K562 (cell line): ENCODE data around the gene TRIM33. TPM values are rescaled to one million over a fixed set of nuclear protein-coding genes. Genes with fewer than 3 reads are reported as not detected.

Experiments used
- ATAC-seq: fragments of 200-7000 bp; cut with Tn5 transposase; 3 replicates; pipeline ENCODE4 v1.9.1; 2020; ENCODE audit warnings: moderate library complexity
- BruUV-seq: library from RNA; stranded (reverse); fragments of 400-500 nt; replicated peaks from 2 replicates; lab custom pipeline; 2021; lab: Mats Ljungman, UMichigan
- CTCF ChIA-PET: fragments of 300-600 bp; formaldehyde crosslinking; extraction: SDS; loops from one replicate; lab custom pipeline; 2021; ENCODE audit warnings: low intra/inter-chr PET ratio; lab: Yijun Ruan, JAX
- POLR2A ChIA-PET: fragments of 300-600, 350-650 bp; sonication (Branson Sonifier 250); formaldehyde crosslinking; extraction: SDS; loops from one replicate; lab custom pipeline; 2021; ENCODE audit warnings: antibody characterized with exemption, inconsistent platforms; lab: Yijun Ruan, JAX
- DNase-seq, 4 experiments: peaks; one replicate each; pipeline versions ENCODE4 v3.0.0 to v3.0.0-alpha.2; 2011 to 2018; ENCODE audit warnings: low spot score in 3 of 4, mixed read lengths in 3 of 4; ENCODE audit errors: extremely low read depth in 1 of 4
- FAIRE-seq: peaks from 2 replicates; lab custom pipeline; 2011; peaks lifted over from hg19 to GRCh38; lab: Jason Lieb, UNC
- H2AFZ ChIP-seq: 2 replicates; pipeline ENCODE4 v1.6.0; 2011; ENCODE audit warnings: low read depth, low read length, control low read depth, inconsistent platforms
- H3K27ac ChIP-seq: fragments of 200-600 bp; 3 replicates; pipeline ENCODE4 v1.8.0; 2011; ENCODE audit warnings: low read depth, mild to moderate bottlenecking, control low read depth, inconsistent platforms, low read length, moderate library complexity, mixed read lengths; ENCODE audit errors: extremely low read depth
- H3K27me3 ChIP-seq, 2 experiments: fragments of 300-600 bp in 1 of 2; 2 replicates in 1 of 2; 3 replicates in 1 of 2; pipeline versions ENCODE4 v1.6.0 to v1.8.0; 2011; ENCODE audit warnings: inconsistent platforms in 2 of 2, low read length in 2 of 2, mild to moderate bottlenecking in 1 of 2, mixed read lengths in 1 of 2, moderate library complexity in 1 of 2; ENCODE audit not compliant: control insufficient read depth in 2 of 2, insufficient read depth in 2 of 2
- H3K36me3 ChIP-seq: fragments of 300-600 bp; 3 replicates; pipeline ENCODE4 v1.8.0; 2011; ENCODE audit warnings: mild to moderate bottlenecking, low read length, inconsistent platforms; ENCODE audit not compliant: control insufficient read depth, insufficient read depth
- H3K4me1 ChIP-seq, 2 experiments: fragments of 200-600 bp in 1 of 2; replicated peaks in 1 of 2; 2 replicates in 1 of 2; 3 replicates in 1 of 2; pipeline versions ENCODE4 v1.5.1 to v1.8.0; 2011; ENCODE audit warnings: inconsistent platforms in 2 of 2, low read length in 2 of 2, mild to moderate bottlenecking in 1 of 2, mixed read lengths in 1 of 2, moderate library complexity in 1 of 2; ENCODE audit not compliant: control insufficient read depth in 2 of 2, insufficient read depth in 2 of 2
- H3K4me2 ChIP-seq: 2 replicates; pipeline ENCODE4 v1.6.1; 2011; ENCODE audit warnings: low read length, control low read depth, inconsistent platforms, mixed read lengths; ENCODE audit not compliant: insufficient read depth
- H3K4me3 ChIP-seq: fragments of 200-600 bp; sonication (generic), shearing (Covaris generic); 2 replicates; pipeline ENCODE4 v1.5.1; 2016; ENCODE audit warnings: control low read depth, inconsistent platforms
- H3K79me2 ChIP-seq: fragments of 200-600 bp; 3 replicates; pipeline ENCODE4 v1.8.0; 2011; ENCODE audit warnings: low read length, inconsistent platforms; ENCODE audit not compliant: control insufficient read depth, insufficient read depth
- H3K9ac ChIP-seq, 2 experiments: 2 replicates each; pipeline versions ENCODE4 v1.6.0 to v1.6.1; 2011; ENCODE audit warnings: low read depth in 2 of 2, low read length in 2 of 2, control low read depth in 1 of 2, inconsistent platforms in 1 of 2, mild to moderate bottlenecking in 1 of 2, mixed read lengths in 1 of 2; ENCODE audit not compliant: insufficient read depth in 1 of 2
- H3K9me1 ChIP-seq: one replicate; pipeline ENCODE4 v1.6.0; 2011; ENCODE audit warnings: inconsistent platforms, mild to moderate bottlenecking, low read length, moderate library complexity; ENCODE audit not compliant: control insufficient read depth, insufficient read depth
- H3K9me3 ChIP-seq: replicated peaks from 2 replicates; pipeline ENCODE4 v1.5.1; 2011; ENCODE audit warnings: low read depth, low read length, inconsistent platforms; ENCODE audit not compliant: control insufficient read depth, insufficient read depth
- H4K20me1 ChIP-seq: replicated peaks from 2 replicates; pipeline ENCODE4 v1.6.1; 2011; ENCODE audit warnings: low read length, inconsistent platforms, mixed read lengths; ENCODE audit not compliant: control insufficient read depth, insufficient read depth
- BRF2 ChIP-seq: IDR thresholded peaks from 3 replicates; pipeline ENCODE4 v1.6.1; 2011; ENCODE audit warnings: borderline replicate concordance, mild to moderate bottlenecking; ENCODE audit not compliant: insufficient read length, insufficient read depth
- EP300 ChIP-seq: IDR thresholded peaks from 2 replicates; pipeline ENCODE4 v1.6.1; 2012; ENCODE audit warnings: low read length, improper control_type of control experiment
- KDM2B ChIP-seq: fragments of 250-450 bp; sonication (Bioruptor Pico); IDR thresholded peaks from 2 replicates; pipeline ENCODE4 v1.8.0; 2021; ENCODE audit warnings: mild to moderate bottlenecking, moderate library complexity
- NCOA6 ChIP-seq: fragments of 450-650 bp; IDR thresholded peaks from 2 replicates; pipeline ENCODE4 v1.6.1; 2017; ENCODE audit warnings: mild to moderate bottlenecking
- ZNF121 ChIP-seq: sonication (generic); formaldehyde crosslinking; conservative IDR thresholded peaks from 2 replicates; pipeline ENCODE4 v1.8.0; 2022; ENCODE audit warnings: missing genetic modification reagents
- WGBS: fragments of 100-300 bp; shearing (Covaris generic); methylation state at CpG from one replicate; pipeline ENCODE4 v1.1.6; 2016; ENCODE audit warnings: low coverage, mixed read lengths; ENCODE audit not compliant: insufficient coverage; ENCODE audit errors: missing lambda C conversion rate; 5-methylcytosine and 5-hydroxymethylcytosine counted together
- in situ Hi-C: fragments of 300-500 bp; cut with MboI; formaldehyde crosslinking; loops from 4 replicates; pipeline ENCODE4 v1.15.0; 2018; ENCODE audit warnings: inconsistent platforms, mixed read lengths
- intact Hi-C: fragments of 100-400 bp; cut with micrococcal nuclease; formaldehyde crosslinking; loops from 2 replicates; pipeline ENCODE4 v1.14.2; 2022
- polyA plus RNA-seq, 8 experiments: library from polyadenylated mRNA; depleted of rRNA in 4 of 8; stranded (reverse) in 5 of 8; unstranded in 3 of 8; fragments of >200 nt; fragmentation: Nextera tagmentation in 2 of 8; fragmentation: Illumina TruSeq in 1 of 8; extraction: Ambion mirVana in 2 of 8; extraction: Trizol in 1 of 8; gene quantifications; 2 replicates each; pipeline versions ENCODE4 v1.2.1 to v1.2.3, GENCODE V29; 2011 to 2014; ENCODE audit warnings: inconsistent platforms in 1 of 8, missing spikeins in 1 of 8
- total RNA-seq, 7 experiments: library from RNA; depleted of rRNA in 6 of 7; stranded (reverse); fragments of >200 nt in 6 of 7; fragmentation: Illumina TruSeq in 2 of 7; extraction: Trizol in 2 of 7; gene quantifications; 2 replicates each; pipeline versions ENCODE4 v1.2.1 to v1.2.3, GENCODE V29; 2011 to 2021; ENCODE audit warnings: low replicate concordance in 1 of 7
- TF ChIP-seq, protein P1 (sequence below): fragments of 250-450 bp; sonication (Bioruptor Pico); IDR thresholded peaks from 2 replicates; pipeline ENCODE4 v1.8.0; 2022; ENCODE audit warnings: inconsistent platforms

Gene TRIM33
- total and polyA plus RNA-seq, 9 of the 15 experiments (the other 6 are each of a cell fraction or from before 2014, with no cell fraction given), result 9.3 to 58.4 (median 40.2) TPM

- Histone ChIP-seq H3K4me3 (no peak overlapping the region), H3K27me3 (no peaks in the 10 kb centered on the region), H2AFZ (no peak overlapping the region), H4K20me1 (peaks cover 5% of the 10 kb centered on the region; the same call in 1 of the 2 replicates), H3K9me3 (no peaks in the 10 kb centered on the region), H3K9ac (no peak overlapping the region), H3K9me1 (no peaks in the 10 kb centered on the region), H3K4me1 (peaks cover 7 to 12% of the 10 kb centered on the region in 2 experiments), H3K27ac (no peak overlapping the region), H3K4me2 (no peak overlapping the region), H3K79me2 (peaks cover 97% of the 10 kb centered on the region), H3K36me3 (peaks cover 3% of the 10 kb centered on the region; the same call in 2 of the 3 replicates)
- BruUV-seq, result no TSS peak
- TF ChIP-seq KDM2B (CRISPR knock-in tag) (no peak), EP300 (no peak), ZNF121 (CRISPR knock-in tag) (peak; percentile 92), NCOA6 (no peak), BRF2 (no peak)
- TF ChIP-seq, protein P1, sequence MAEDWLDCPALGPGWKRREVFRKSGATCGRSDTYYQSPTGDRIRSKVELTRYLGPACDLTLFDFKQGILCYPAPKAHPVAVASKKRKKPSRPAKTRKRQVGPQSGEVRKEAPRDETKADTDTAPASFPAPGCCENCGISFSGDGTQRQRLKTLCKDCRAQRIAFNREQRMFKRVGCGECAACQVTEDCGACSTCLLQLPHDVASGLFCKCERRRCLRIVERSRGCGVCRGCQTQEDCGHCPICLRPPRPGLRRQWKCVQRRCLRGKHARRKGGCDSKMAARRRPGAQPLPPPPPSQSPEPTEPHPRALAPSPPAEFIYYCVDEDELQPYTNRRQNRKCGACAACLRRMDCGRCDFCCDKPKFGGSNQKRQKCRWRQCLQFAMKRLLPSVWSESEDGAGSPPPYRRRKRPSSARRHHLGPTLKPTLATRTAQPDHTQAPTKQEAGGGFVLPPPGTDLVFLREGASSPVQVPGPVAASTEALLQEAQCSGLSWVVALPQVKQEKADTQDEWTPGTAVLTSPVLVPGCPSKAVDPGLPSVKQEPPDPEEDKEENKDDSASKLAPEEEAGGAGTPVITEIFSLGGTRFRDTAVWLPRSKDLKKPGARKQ (CRISPR knock-in tag), result no peak
- in situ Hi-C loops (no loop called here), intact Hi-C loops (no loop called here)
- ChIA-PET CTCF (no interaction called here), POLR2A (interaction anchor here (0.6 to 1.7 kb wide), 3 partner anchors 19 to 66 kb away, joined by 3 to 4 read pairs (median 3); partner anchors contain the start of gene TRIM33)
- no peak for ATAC-seq
- FAIRE-seq, result no peak
- no peak for DNase-seq
- WGBS, result 76% methylated on average over 5 of the region's 5 CpGs
Observed at GRCh38 chr1:114470681-114471080, 40.3 kb downstream of the TRIM33 start.
